ENCODE results near the gene SMYD3.

Gene SMYD3

DNA sequence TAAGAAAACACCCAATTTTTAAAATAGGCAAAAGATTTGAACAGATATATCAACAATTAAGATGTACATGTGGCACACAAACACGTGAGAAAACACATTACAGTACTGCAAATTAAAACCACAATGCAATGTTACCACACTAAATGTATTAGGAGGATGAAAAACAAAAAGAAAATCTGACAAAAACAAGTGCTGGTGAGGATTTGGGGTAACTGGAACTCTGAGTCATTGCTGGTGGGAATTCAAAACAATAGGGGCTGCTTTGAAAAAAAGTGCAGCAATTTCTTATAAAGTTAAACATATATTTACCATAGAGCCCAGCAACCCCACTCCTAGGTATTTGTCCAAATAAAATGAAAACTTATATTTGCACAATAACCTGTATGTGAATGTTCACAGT, 614.1 kb downstream of the SMYD3 start:
- no peaks in the 10 kb centered on the region for H3K36me3 ChIP-seq (ENCODE audit: control insufficient read depth, insufficient read depth, low read length)
- no peak overlapping the region for H3K27ac ChIP-seq (ENCODE audit: low read depth, low read length, severe bottlenecking)
- no CpG with 5 or more reads among the region's 1 CpG for WGBS, 2 experiments (ENCODE audit: insufficient coverage in 2 of 2)
- peaks cover 8% of the 10 kb centered on the region for H3K9me3 ChIP-seq (ENCODE audit: control insufficient read depth, low read length)
- no peak overlapping the region for H3K4me3 ChIP-seq (ENCODE audit: extremely low read depth, insufficient read depth, low read length, poor library complexity, severe bottlenecking)
- H3K4me1 ChIP-seq (ENCODE audit: control insufficient read depth, insufficient read depth, low read length, poor library complexity, severe bottlenecking): peaks cover 3% of the 10 kb centered on the region

- no peak overlapping the region for H3K27ac ChIP-seq (ENCODE audit: low read depth, low read length, severe bottlenecking)
- H3K4me1 ChIP-seq (ENCODE audit: control insufficient read depth, insufficient read depth, low read length, poor library complexity, severe bottlenecking): no peaks in the 10 kb centered on the region
- peaks cover 8% of the 10 kb centered on the region for H3K9me3 ChIP-seq (ENCODE audit: control insufficient read depth, low read length)
- no peaks in the 10 kb centered on the region for H3K36me3 ChIP-seq (ENCODE audit: control insufficient read depth, insufficient read depth, low read length)
- WGBS, 2 experiments (ENCODE audit: insufficient coverage in 2 of 2): no CpG with 5 or more reads among the region's 2 CpGs
- H3K4me3 ChIP-seq (ENCODE audit: extremely low read depth, insufficient read depth, low read length, poor library complexity, severe bottlenecking): no peak overlapping the region
Measured at GRCh38 chr1:245888809-245889208, 618.3 kb downstream of the SMYD3 start.

DNA sequence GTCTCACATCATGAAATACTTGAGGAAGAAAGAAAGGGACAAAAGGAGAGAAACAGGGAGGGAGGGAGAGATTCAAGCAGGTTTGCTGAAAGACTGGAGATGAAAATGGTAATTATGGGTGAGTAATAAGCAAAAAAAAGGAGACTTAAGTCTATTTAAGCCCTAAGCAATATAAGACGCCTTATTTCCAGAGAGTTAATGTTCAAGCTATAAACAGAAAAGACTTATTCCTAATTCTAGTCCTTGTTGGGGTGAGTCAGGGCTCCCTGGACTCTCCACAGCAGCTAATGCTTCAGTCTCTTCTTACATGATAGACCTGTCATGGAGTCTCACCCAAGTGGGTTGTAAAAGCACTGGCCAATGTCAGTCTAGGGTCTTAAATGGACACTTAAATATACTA, 619.2 kb downstream of the SMYD3 start:
- no peaks in the 10 kb centered on the region for H3K4me1 ChIP-seq (ENCODE audit: control insufficient read depth, insufficient read depth, low read length, poor library complexity, severe bottlenecking)
- peaks cover 1% of the 10 kb centered on the region for H3K9me3 ChIP-seq (ENCODE audit: control insufficient read depth, low read length)
- no peaks in the 10 kb centered on the region for H3K36me3 ChIP-seq (ENCODE audit: control insufficient read depth, insufficient read depth, low read length)
- no CpG with 5 or more reads among the region's 1 CpG for WGBS, 2 experiments (ENCODE audit: insufficient coverage in 2 of 2)
- no peak overlapping the region for H3K27ac ChIP-seq (ENCODE audit: low read depth, low read length, severe bottlenecking)
- no peak overlapping the region for H3K4me3 ChIP-seq (ENCODE audit: extremely low read depth, insufficient read depth, low read length, poor library complexity, severe bottlenecking)

DNA sequence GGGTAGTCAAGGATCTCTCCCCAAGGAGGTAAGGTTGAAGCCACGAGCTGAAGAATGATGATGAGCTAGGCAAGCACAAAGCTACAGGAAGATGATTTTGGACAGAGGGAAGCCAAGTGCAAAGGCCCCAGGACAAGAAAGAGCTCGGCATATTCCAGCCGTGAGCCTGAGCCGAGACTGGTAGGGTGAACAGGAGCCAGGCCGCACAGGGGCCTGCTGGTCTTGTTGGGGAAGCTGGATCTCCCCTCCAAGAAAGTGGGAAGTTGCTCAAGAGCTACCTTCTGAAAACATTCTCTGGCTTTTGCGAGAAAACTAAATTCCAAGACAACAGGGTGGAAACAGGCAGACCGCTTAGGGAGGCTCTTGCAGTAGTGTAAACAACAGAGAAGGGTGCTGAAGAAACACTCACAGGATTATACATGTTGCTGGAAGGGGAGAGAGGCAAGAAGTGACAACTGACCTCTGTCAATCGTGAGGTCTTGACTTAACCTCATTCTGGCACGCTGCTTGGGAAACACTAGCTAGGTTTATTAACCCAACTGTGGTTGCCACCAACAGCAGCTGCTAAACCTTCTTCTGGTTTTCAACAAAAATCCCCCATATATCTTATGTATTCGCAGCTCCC, 625.2 kb downstream of the SMYD3 start:
- WGBS, 2 experiments (ENCODE audit: insufficient coverage in 2 of 2): 75 to 77% methylated on average over 9 to 10 of the region's 10 CpGs
- no peaks in the 10 kb centered on the region for H3K4me1 ChIP-seq (ENCODE audit: control insufficient read depth, insufficient read depth, low read length, poor library complexity, severe bottlenecking)
- H3K27ac ChIP-seq (ENCODE audit: low read depth, low read length, severe bottlenecking): no peak overlapping the region
- no peaks in the 10 kb centered on the region for H3K9me3 ChIP-seq (ENCODE audit: control insufficient read depth, low read length)
- no peaks in the 10 kb centered on the region for H3K36me3 ChIP-seq (ENCODE audit: control insufficient read depth, insufficient read depth, low read length)
- no peak overlapping the region for H3K4me3 ChIP-seq (ENCODE audit: extremely low read depth, insufficient read depth, low read length, poor library complexity, severe bottlenecking)

GRCh38 chr1:245880754-245881403, 626.2 kb downstream of the SMYD3 start:
- H3K4me1 ChIP-seq (ENCODE audit: control insufficient read depth, insufficient read depth, low read length, poor library complexity, severe bottlenecking): no peaks in the 10 kb centered on the region
- no peak overlapping the region for H3K27ac ChIP-seq (ENCODE audit: low read depth, low read length, severe bottlenecking)
- H3K9me3 ChIP-seq (ENCODE audit: control insufficient read depth, low read length): no peaks in the 10 kb centered on the region
- H3K4me3 ChIP-seq (ENCODE audit: extremely low read depth, insufficient read depth, low read length, poor library complexity, severe bottlenecking): no peak overlapping the region
- 90% methylated on average over 2 of the region's 3 CpGs; no CpG with 5 or more reads in 1 of the 2 experiments for WGBS, 2 experiments (ENCODE audit: insufficient coverage in 2 of 2)
- no peaks in the 10 kb centered on the region for H3K36me3 ChIP-seq (ENCODE audit: control insufficient read depth, insufficient read depth, low read length)

- Histone ChIP-seq H3K4me3 (ENCODE audit: extremely low read depth, insufficient read depth, low read length, poor library complexity, severe bottlenecking) (no peak overlapping the region), H3K27ac (ENCODE audit: low read depth, low read length, severe bottlenecking) (no peak overlapping the region), H3K4me1 (ENCODE audit: control insufficient read depth, insufficient read depth, low read length, poor library complexity, severe bottlenecking) (peaks cover 8% of the 10 kb centered on the region), H3K36me3 (ENCODE audit: control insufficient read depth, insufficient read depth, low read length) (no peaks in the 10 kb centered on the region), H3K9me3 (ENCODE audit: control insufficient read depth, low read length) (no peaks in the 10 kb centered on the region)
- WGBS, 2 experiments (ENCODE audit: insufficient coverage in 2 of 2): 87 to 94% methylated on average over 9 to 10 of the region's 10 CpGs
Measured at GRCh38 chr1:245879091-245879490, 628.0 kb downstream of the SMYD3 start.

- no peak overlapping the region for H3K27ac ChIP-seq (ENCODE audit: low read depth, low read length, severe bottlenecking)
- WGBS, 2 experiments (ENCODE audit: insufficient coverage in 2 of 2): 67 to 86% methylated on average over 2 to 3 of the region's 3 CpGs
- H3K4me1 ChIP-seq (ENCODE audit: control insufficient read depth, insufficient read depth, low read length, poor library complexity, severe bottlenecking): peaks cover 8% of the 10 kb centered on the region
- H3K36me3 ChIP-seq (ENCODE audit: control insufficient read depth, insufficient read depth, low read length): no peaks in the 10 kb centered on the region
- H3K9me3 ChIP-seq (ENCODE audit: control insufficient read depth, low read length): no peaks in the 10 kb centered on the region
- H3K4me3 ChIP-seq (ENCODE audit: extremely low read depth, insufficient read depth, low read length, poor library complexity, severe bottlenecking): no peak overlapping the region
Measured at GRCh38 chr1:245878585-245878984, 628.5 kb downstream of the SMYD3 start.

DNA sequence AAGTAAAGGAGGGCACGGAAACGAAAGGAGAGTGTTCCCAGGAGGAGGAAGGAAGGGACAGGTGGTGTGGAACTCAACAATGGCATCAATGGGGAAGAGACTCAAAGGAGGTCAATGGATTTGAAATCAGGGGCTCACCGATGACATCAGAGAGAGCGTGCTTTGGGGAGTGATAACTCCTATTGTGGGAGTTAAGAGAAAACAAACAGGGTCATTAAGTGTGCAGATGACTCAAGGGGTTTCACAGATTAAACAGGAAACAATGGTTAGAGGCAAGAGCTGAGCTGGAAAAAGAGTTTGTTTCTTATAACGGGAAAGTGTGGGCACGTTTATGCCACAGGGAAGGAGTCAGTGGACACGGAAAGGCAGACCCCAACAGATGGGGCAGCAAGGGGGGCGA, 629.1 kb downstream of the SMYD3 start:
- Histone ChIP-seq H3K4me1 (ENCODE audit: control insufficient read depth, insufficient read depth, low read length, poor library complexity, severe bottlenecking) (peaks cover 8% of the 10 kb centered on the region), H3K27ac (ENCODE audit: low read depth, low read length, severe bottlenecking) (no peak overlapping the region), H3K4me3 (ENCODE audit: extremely low read depth, insufficient read depth, low read length, poor library complexity, severe bottlenecking) (no peak overlapping the region), H3K36me3 (ENCODE audit: control insufficient read depth, insufficient read depth, low read length) (no peaks in the 10 kb centered on the region), H3K9me3 (ENCODE audit: control insufficient read depth, low read length) (no peaks in the 10 kb centered on the region)
- 83 to 84% methylated on average over 8 of the region's 8 CpGs for WGBS, 2 experiments (ENCODE audit: insufficient coverage in 2 of 2)

DNA sequence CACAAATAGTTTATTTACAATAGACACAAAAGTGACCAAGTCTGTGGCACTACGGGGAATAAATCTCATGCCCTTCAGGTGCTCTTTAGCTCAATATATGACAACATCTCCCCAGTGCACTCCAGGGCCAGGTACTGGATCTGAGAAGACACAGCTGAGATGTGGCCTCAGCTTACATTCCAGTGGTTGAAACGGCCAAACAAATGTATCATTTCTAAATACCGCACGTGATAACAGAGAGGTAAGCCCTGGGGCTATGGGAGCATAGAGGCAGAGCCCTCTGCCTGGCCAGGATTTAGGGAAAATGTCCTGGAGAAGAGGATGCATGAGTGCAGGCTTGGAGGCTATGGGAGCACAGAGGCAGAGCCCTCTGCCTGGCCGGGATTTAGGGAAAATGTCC, 630.5 kb downstream of the SMYD3 start:
- no peaks in the 10 kb centered on the region for H3K9me3 ChIP-seq (ENCODE audit: control insufficient read depth, low read length)
- H3K4me3 ChIP-seq (ENCODE audit: extremely low read depth, insufficient read depth, low read length, poor library complexity, severe bottlenecking): no peak overlapping the region
- no peak overlapping the region for H3K27ac ChIP-seq (ENCODE audit: low read depth, low read length, severe bottlenecking)
- no peaks in the 10 kb centered on the region for H3K36me3 ChIP-seq (ENCODE audit: control insufficient read depth, insufficient read depth, low read length)
- peaks cover 8% of the 10 kb centered on the region for H3K4me1 ChIP-seq (ENCODE audit: control insufficient read depth, insufficient read depth, low read length, poor library complexity, severe bottlenecking)
- WGBS, 2 experiments (ENCODE audit: insufficient coverage in 2 of 2): 75 to 76% methylated on average over 4 to 5 of the region's 5 CpGs

- Histone ChIP-seq H3K4me1 (ENCODE audit: control insufficient read depth, insufficient read depth, low read length, poor library complexity, severe bottlenecking) (peaks cover 8% of the 10 kb centered on the region), H3K4me3 (ENCODE audit: extremely low read depth, insufficient read depth, low read length, poor library complexity, severe bottlenecking) (no peak overlapping the region), H3K9me3 (ENCODE audit: control insufficient read depth, low read length) (no peaks in the 10 kb centered on the region), H3K27ac (ENCODE audit: low read depth, low read length, severe bottlenecking) (no peak overlapping the region), H3K36me3 (ENCODE audit: control insufficient read depth, insufficient read depth, low read length) (no peaks in the 10 kb centered on the region)
- WGBS, 2 experiments (ENCODE audit: insufficient coverage in 2 of 2): 100% methylated on average over 1 of the region's 4 CpGs; no CpG with 5 or more reads in 1 of the 2 experiments
Measured at GRCh38 chr1:245875581-245876261, 631.4 kb downstream of the SMYD3 start.

Measured in mesodermal cell (in vitro differentiated cells).